ENCODE measurements around the gene OSBPL8.

OSBPL8 gene

GRCh38 chr12:76308866-76309265 is 250.7 kb downstream of the OSBPL8 start:
- WGBS = 81% methylated on average over 3 of the region's 3 CpGs
- H3K36me3 ChIP-seq (ENCODE audit: insufficient read depth, low read length) = no peaks in the 10 kb centered on the region
- peaks cover 13% of the 10 kb centered on the region for H3K4me1 ChIP-seq (ENCODE audit: insufficient read depth, low read length)
- H3K27me3 ChIP-seq (ENCODE audit: insufficient read depth, low read length) = no peaks in the 10 kb centered on the region
- H3K4me3 ChIP-seq (ENCODE audit: low read length) = no peak overlapping the region
- H3K9ac ChIP-seq (ENCODE audit: low read depth, low read length) = no peak overlapping the region
- H3K9me3 ChIP-seq (ENCODE audit: insufficient read depth, low read depth, low read length) = no peaks in the 10 kb centered on the region
- H3K27ac ChIP-seq (ENCODE audit: low read depth, low read length) = no peak overlapping the region

DNA sequence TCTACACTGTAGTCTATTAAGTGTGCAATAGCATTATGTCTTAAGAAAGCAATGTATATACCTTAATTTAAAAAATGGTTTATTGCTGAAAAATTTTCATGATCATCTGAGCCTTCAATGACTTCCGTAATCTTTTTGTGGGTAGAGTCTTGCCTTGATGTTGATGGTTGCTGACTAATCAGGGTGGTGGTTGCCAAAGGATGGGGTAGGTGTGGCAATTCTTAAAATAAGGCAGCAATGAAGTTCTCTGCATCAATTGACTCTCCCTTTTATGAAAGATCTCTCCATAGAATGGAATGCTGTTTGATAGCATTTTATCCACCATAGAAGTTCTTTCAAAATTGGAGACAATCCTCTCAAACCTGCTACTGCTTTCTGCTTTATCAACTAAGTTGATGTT is 252.5 kb downstream of the OSBPL8 start:
- H3K4me3 ChIP-seq (ENCODE audit: low read length) = no peak overlapping the region
- H3K27me3 ChIP-seq (ENCODE audit: insufficient read depth, low read length) = no peaks in the 10 kb centered on the region
- WGBS = 93% methylated on average over 1 of the region's 1 CpG
- no peaks in the 10 kb centered on the region for H3K36me3 ChIP-seq (ENCODE audit: insufficient read depth, low read length)
- no peak overlapping the region for H3K9ac ChIP-seq (ENCODE audit: low read depth, low read length)
- H3K9me3 ChIP-seq (ENCODE audit: insufficient read depth, low read depth, low read length) = no peaks in the 10 kb centered on the region
- no peak overlapping the region for H3K27ac ChIP-seq (ENCODE audit: low read depth, low read length)
- H3K4me1 ChIP-seq (ENCODE audit: insufficient read depth, low read length) = peaks cover 3% of the 10 kb centered on the region; the same call in 1 of the 2 replicates

- H3K27me3 ChIP-seq (ENCODE audit: insufficient read depth, low read length) = no peaks in the 10 kb centered on the region
- H3K4me1 ChIP-seq (ENCODE audit: insufficient read depth, low read length) = peaks cover 13% of the 10 kb centered on the region; the same call in 1 of the 2 replicates
- no peak overlapping the region for H3K9ac ChIP-seq (ENCODE audit: low read depth, low read length)
- H3K9me3 ChIP-seq (ENCODE audit: insufficient read depth, low read depth, low read length) = no peaks in the 10 kb centered on the region
- no peak overlapping the region for H3K4me3 ChIP-seq (ENCODE audit: low read length)
- H3K36me3 ChIP-seq (ENCODE audit: insufficient read depth, low read length) = no peaks in the 10 kb centered on the region
- WGBS = 97% methylated on average over 5 of the region's 6 CpGs
- no peak overlapping the region for H3K27ac ChIP-seq (ENCODE audit: low read depth, low read length)
Observed at GRCh38 chr12:76303989-76304460, 255.5 kb downstream of the OSBPL8 start.

GRCh38 chr12:76303365-76303764 is 256.2 kb downstream of the OSBPL8 start:
- no peak overlapping the region for H3K27ac ChIP-seq (ENCODE audit: low read depth, low read length)
- no peaks in the 10 kb centered on the region for H3K27me3 ChIP-seq (ENCODE audit: insufficient read depth, low read length)
- peaks cover 13% of the 10 kb centered on the region; the same call in 1 of the 2 replicates for H3K4me1 ChIP-seq (ENCODE audit: insufficient read depth, low read length)
- no peak overlapping the region for H3K9ac ChIP-seq (ENCODE audit: low read depth, low read length)
- no peak overlapping the region for H3K4me3 ChIP-seq (ENCODE audit: low read length)
- 92% methylated on average over 2 of the region's 2 CpGs for WGBS
- no peaks in the 10 kb centered on the region for H3K36me3 ChIP-seq (ENCODE audit: insufficient read depth, low read length)
- H3K9me3 ChIP-seq (ENCODE audit: insufficient read depth, low read depth, low read length) = no peaks in the 10 kb centered on the region
